T-helper 1 cell treated with Interleukin-12 subunit alpha and Interleukin-12 subunit beta and Interleukin-4 antibody, amounts not matched to agents 30 ng/mL and 1 ng/mL, for 36 hours (primary cell): ENCODE results near the gene PTGER3. TPM values are rescaled to one million over a fixed set of nuclear protein-coding genes. Genes with fewer than 3 reads are reported as not detected.

Source experiments
- intact Hi-C: fragments of 100-400 bp; cut with micrococcal nuclease; formaldehyde crosslinking; loops from one replicate; pipeline ENCODE4 v1.15.1; 2024
- total RNA-seq: library from RNA; stranded (reverse); gene quantifications from 2 replicates; pipeline ENCODE4 v1.2.3, GENCODE V29; 2022

PTGER3 gene
- 8.3 and 10.0 TPM in 2 replicates for total RNA-seq

GRCh38 chr1:71047635-71048607, at the start of gene PTGER3:
Gene PTGER3, minus strand, starts transcription at chr1:71047816. Its CDS starts 239 bp downstream, at chr1:71047577.
- intact Hi-C loops, result loop anchor here (2.0 to 10.0 kb wide), 4 partner anchors 33 to 636 kb away; partner anchors contain the start of genes CTH and ZRANB2

- intact Hi-C loops, result loop anchor here (5.0 to 10.0 kb wide), 2 partner anchors 430 to 942 kb away; no protein-coding TSS in a partner anchor
These were observed 47.3 kb upstream of the PTGER3 start for GRCh38 chr1:71094913-71095312.

- intact Hi-C loops, result loop anchor here (10.0 kb wide), 1 partner anchor 431 kb away; no protein-coding TSS in a partner anchor
These were observed 46.3 kb upstream of the PTGER3 start for GRCh38 chr1:71093938-71094337.

- intact Hi-C loops, result loop anchor here (10.0 kb wide), 1 partner anchor 435 kb away; no protein-coding TSS in a partner anchor
These were observed 42.1 kb upstream of the PTGER3 start for GRCh38 chr1:71089536-71090270.

- intact Hi-C loops, result no loop called here
These were observed 41.1 kb upstream of the PTGER3 start for GRCh38 chr1:71088645-71089287.

- intact Hi-C loops, result no loop called here
These were observed 40.1 kb upstream of the PTGER3 start for GRCh38 chr1:71087713-71088112.

- intact Hi-C loops, result no loop called here
These were observed 39.4 kb upstream of the PTGER3 start for GRCh38 chr1:71087060-71087459.

- intact Hi-C loops, result no loop called here
These were observed 38.7 kb upstream of the PTGER3 start for GRCh38 chr1:71086331-71086730.

- intact Hi-C loops, result no loop called here
These were observed 35.7 kb upstream of the PTGER3 start for GRCh38 chr1:71083271-71083670.

- intact Hi-C loops, result loop anchor here (1.0 to 2.0 kb wide), 6 partner anchors 31 to 876 kb away; partner anchors contain the start of genes ANKRD13C, CTH, LRRC40 and PTGER3
These were observed 34.1 kb upstream of the PTGER3 start for GRCh38 chr1:71081697-71082080.

- intact Hi-C loops, result loop anchor here (1.0 to 2.0 kb wide), 7 partner anchors 13 to 876 kb away; partner anchors contain the start of genes ANKRD13C, CTH, LRRC40 and PTGER3
These were observed 33.4 kb upstream of the PTGER3 start, which contains the start of gene ZRANB2 for GRCh38 chr1:71080739-71081696. Gene ZRANB2, minus strand, starts transcription at chr1:71081035. Its CDS starts 40 bp downstream, at chr1:71080995.

- intact Hi-C loops, result loop anchor here (1.0 to 2.0 kb wide), 2 partner anchors 12 to 33 kb away; partner anchors contain the start of gene PTGER3
These were observed 32.7 kb upstream of the PTGER3 start for GRCh38 chr1:71080230-71080738.

GRCh38 chr1:71074681-71075080, 27.1 kb upstream of the PTGER3 start:
- intact Hi-C loops, result no loop called here

GRCh38 chr1:71072273-71072672, 24.7 kb upstream of the PTGER3 start:
- intact Hi-C loops, result no loop called here

- intact Hi-C loops, result no loop called here
These were observed 24.1 kb upstream of the PTGER3 start for GRCh38 chr1:71071720-71072119.

GRCh38 chr1:71068325-71069240, 21.0 kb upstream of the PTGER3 start:
- intact Hi-C loops, result loop anchor here (1.0 kb wide), 1 partner anchor 12 kb away; no protein-coding TSS in a partner anchor

GRCh38 chr1:71054791-71055190, 7.2 kb upstream of the PTGER3 start:
- intact Hi-C loops, result no loop called here

GRCh38 chr1:71054281-71054731, 6.7 kb upstream of the PTGER3 start:
- intact Hi-C loops, result no loop called here
